Measurements from ENCODE around the gene MXRA8.

GRCh38 chr1:1327291-1327690 lies 31.1 kb downstream of the MXRA8 start:
- TF ChIP-seq CTCF (IDR thresholded peaks at IDR 0.05) (no peak), USF2 (IDR thresholded peaks at IDR 0.05) (no peak), CHD2 (IDR thresholded peaks at IDR 0.05; ENCODE audit: low read length, partially characterized antibody) (no peak), CHD4 (IDR thresholded peaks at IDR 0.05; ENCODE audit: borderline replicate concordance) (no peak), CEBPB (IDR thresholded peaks at IDR 0.05) (no peak)
